Parathyroid adenoma (tissue), 2 donors: ENCODE measurements around the gene SLC17A8.

Experiments
- H2AFZ ChIP-seq: fragments of 300-600 bp; sonication (generic); one replicate; pipeline ENCODE4 v1.7.0; 2017; ENCODE audit warnings: antibody characterized with exemption, mild to moderate bottlenecking
- H3K27ac ChIP-seq: fragments of 300-600 bp; sonication (generic); one replicate; pipeline ENCODE4 v1.7.0; 2017
- H3K27me3 ChIP-seq: fragments of 300-600 bp; sonication (generic); one replicate; pipeline ENCODE4 v1.7.0; 2017; ENCODE audit warnings: low read length; ENCODE audit not compliant: control insufficient read depth, insufficient read depth
- H3K36me3 ChIP-seq: fragments of 300-600 bp; sonication (generic); one replicate; pipeline ENCODE4 v1.7.0; 2017; ENCODE audit warnings: low read length; ENCODE audit not compliant: control insufficient read depth, insufficient read depth
- H3K4me1 ChIP-seq: fragments of 300-600 bp; sonication (generic); one replicate; pipeline ENCODE4 v1.7.0; 2017; ENCODE audit warnings: control low read depth
- H3K4me2 ChIP-seq: fragments of 300-600 bp; sonication (generic); one replicate; pipeline ENCODE4 v1.7.0; 2017; ENCODE audit warnings: low read length
- H3K4me3 ChIP-seq: fragments of 300-600 bp; sonication (generic); one replicate; pipeline ENCODE4 v1.7.0; 2017; ENCODE audit warnings: low read depth, low read length
- H3K79me2 ChIP-seq: fragments of 300-600 bp; sonication (generic); one replicate; pipeline ENCODE4 v1.7.0; 2017; ENCODE audit warnings: control low read depth
- H3K9ac ChIP-seq: fragments of 300-600 bp; sonication (generic); one replicate; pipeline ENCODE4 v1.7.0; 2017; ENCODE audit warnings: mild to moderate bottlenecking
- H3K9me3 ChIP-seq: fragments of 300-600 bp; sonication (generic); one replicate; pipeline ENCODE4 v1.7.0; 2017; ENCODE audit warnings: low read length; ENCODE audit not compliant: control insufficient read depth
- TF ChIP-seq, protein P1 (sequence below): fragments of 300-600 bp; sonication (generic); IDR thresholded peaks from one replicate; pipeline ENCODE4 v1.7.0; 2017; ENCODE audit warnings: antibody characterized with exemption, mild to moderate bottlenecking
- donor health status: primary hyperparathyroidism.

SLC17A8 gene

DNA sequence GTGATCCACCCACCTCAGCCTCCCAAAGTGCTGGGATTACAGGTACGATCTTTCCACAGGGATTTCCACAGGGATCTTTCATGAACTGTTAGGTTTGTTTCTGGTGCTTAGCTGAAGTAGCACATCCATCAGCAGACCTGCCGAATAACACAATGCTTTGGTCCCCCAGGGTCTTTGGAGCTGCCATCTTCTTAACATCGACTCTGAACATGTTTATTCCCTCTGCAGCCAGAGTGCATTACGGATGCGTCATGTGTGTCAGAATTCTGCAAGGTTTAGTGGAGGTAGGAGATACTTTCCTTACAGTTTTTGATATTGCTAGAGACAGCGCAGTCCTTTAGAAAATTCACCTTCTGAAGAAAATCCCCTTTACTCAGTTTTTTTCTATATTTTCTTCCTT, 36.3 kb downstream of the SLC17A8 start:
- Histone ChIP-seq H3K4me2 (no peak overlapping the region), H3K4me1 (no peaks in the 10 kb centered on the region), H3K9ac (no peak overlapping the region), H3K9me3 (no peaks in the 10 kb centered on the region), H3K79me2 (no peaks in the 10 kb centered on the region), H3K4me3 (no peak overlapping the region), H3K36me3 (no peaks in the 10 kb centered on the region), H3K27ac (no peak overlapping the region), H3K27me3 (no peaks in the 10 kb centered on the region), H2AFZ (no peak overlapping the region)
- TF ChIP-seq, protein P1, sequence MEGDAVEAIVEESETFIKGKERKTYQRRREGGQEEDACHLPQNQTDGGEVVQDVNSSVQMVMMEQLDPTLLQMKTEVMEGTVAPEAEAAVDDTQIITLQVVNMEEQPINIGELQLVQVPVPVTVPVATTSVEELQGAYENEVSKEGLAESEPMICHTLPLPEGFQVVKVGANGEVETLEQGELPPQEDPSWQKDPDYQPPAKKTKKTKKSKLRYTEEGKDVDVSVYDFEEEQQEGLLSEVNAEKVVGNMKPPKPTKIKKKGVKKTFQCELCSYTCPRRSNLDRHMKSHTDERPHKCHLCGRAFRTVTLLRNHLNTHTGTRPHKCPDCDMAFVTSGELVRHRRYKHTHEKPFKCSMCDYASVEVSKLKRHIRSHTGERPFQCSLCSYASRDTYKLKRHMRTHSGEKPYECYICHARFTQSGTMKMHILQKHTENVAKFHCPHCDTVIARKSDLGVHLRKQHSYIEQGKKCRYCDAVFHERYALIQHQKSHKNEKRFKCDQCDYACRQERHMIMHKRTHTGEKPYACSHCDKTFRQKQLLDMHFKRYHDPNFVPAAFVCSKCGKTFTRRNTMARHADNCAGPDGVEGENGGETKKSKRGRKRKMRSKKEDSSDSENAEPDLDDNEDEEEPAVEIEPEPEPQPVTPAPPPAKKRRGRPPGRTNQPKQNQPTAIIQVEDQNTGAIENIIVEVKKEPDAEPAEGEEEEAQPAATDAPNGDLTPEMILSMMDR: no peak

DNA sequence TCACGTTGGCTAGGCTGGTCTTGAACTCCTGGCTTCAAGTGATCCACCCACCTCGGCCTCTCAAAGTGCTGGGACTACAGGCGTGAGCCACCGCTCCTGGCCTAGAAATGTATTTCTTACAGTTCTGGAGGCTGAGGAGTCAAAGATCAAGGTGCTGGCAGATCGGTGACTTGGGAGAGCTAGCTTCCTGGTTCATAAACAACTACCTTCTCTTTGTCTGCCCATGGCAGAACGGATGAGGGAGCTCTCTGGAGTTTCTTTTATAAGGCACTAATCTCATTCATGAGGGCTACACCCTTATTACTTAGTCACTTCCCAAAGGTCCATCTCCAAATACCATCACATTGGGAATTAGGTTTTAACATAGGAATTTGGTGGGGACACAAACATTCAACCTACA, 38.9 kb downstream of the SLC17A8 start:
- H3K27ac ChIP-seq: no peak overlapping the region
- no peaks in the 10 kb centered on the region for H3K27me3 ChIP-seq
- no peaks in the 10 kb centered on the region for H3K79me2 ChIP-seq
- H3K9me3 ChIP-seq: no peaks in the 10 kb centered on the region
- H2AFZ ChIP-seq: no peak overlapping the region
- no peaks in the 10 kb centered on the region for H3K4me1 ChIP-seq
- H3K9ac ChIP-seq: no peak overlapping the region
- no peak overlapping the region for H3K4me3 ChIP-seq
- no peak overlapping the region for H3K4me2 ChIP-seq
- TF ChIP-seq, protein P1: no peak
- H3K36me3 ChIP-seq: no peaks in the 10 kb centered on the region

DNA sequence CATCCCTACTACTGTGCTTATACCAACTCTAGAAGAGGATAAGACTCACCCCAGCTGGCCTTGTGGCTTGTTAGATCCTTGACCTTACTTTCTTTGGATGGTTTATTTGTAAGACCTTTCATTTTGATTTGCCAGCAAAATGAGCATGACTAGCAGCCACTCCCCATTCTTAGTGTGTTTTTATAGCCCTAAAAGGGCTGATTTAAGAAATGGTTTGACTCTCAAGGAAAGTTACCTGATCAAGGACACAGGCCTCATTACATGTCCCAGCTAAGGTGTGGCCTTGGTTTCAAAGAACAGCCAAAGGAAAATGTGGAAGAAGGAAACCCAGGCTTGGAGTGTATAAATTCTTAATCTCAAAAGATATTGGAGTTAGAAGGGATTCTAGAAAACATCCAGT, 41.4 kb downstream of the SLC17A8 start:
- H3K36me3 ChIP-seq: no peaks in the 10 kb centered on the region
- TF ChIP-seq, protein P1: no peak
- no peak overlapping the region for H3K4me2 ChIP-seq
- no peaks in the 10 kb centered on the region for H3K4me1 ChIP-seq
- no peak overlapping the region for H3K4me3 ChIP-seq
- H3K79me2 ChIP-seq: no peaks in the 10 kb centered on the region
- H2AFZ ChIP-seq: no peak overlapping the region
- no peaks in the 10 kb centered on the region for H3K27me3 ChIP-seq
- no peaks in the 10 kb centered on the region for H3K9me3 ChIP-seq
- H3K9ac ChIP-seq: no peak overlapping the region
- H3K27ac ChIP-seq: no peak overlapping the region

DNA sequence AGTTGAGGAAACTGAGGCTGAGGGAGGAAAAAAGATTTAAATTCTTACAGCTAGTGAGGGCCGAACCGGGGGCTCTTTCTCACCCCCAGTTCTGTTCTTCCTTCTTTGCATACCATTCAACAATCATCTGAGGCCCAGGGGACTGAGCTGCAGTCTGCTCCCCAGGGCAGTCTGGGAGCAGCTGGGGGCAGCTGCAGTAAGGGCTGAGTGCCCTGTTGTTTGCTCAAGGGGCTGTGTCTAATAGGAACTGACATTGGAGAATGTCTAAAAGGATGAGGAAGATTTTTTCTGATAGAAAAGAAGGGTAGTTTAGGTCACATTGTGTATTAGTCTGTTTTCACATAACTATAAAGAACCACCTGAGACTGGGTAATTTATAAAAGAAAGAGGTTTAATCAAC, 42.2 kb downstream of the SLC17A8 start:
- Histone ChIP-seq H3K27me3 (no peaks in the 10 kb centered on the region), H3K36me3 (no peaks in the 10 kb centered on the region), H3K79me2 (no peaks in the 10 kb centered on the region), H3K4me2 (no peak overlapping the region), H3K9me3 (no peaks in the 10 kb centered on the region), H3K9ac (no peak overlapping the region), H2AFZ (no peak overlapping the region), H3K4me1 (no peaks in the 10 kb centered on the region), H3K27ac (no peak overlapping the region), H3K4me3 (no peak overlapping the region)
- TF ChIP-seq, protein P1: no peak

DNA sequence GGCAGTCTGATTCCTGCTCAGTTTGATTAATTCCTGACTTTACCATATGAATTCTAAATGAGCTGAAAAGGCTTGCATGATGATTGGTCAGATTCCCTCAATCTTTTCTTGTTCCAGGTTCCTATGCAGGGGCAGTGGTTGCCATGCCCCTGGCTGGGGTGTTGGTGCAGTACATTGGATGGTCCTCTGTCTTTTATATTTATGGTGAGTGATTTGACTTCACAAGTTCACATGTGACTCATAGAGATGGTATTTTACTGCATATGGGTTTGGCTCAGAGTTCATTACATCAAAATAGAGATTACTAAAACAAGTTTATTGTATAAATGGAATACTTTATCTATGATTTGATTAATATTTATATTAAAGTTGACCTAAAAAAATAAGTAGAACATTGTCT, 44.8 kb downstream of the SLC17A8 start:
- Histone ChIP-seq H3K4me3 (no peak overlapping the region), H3K9ac (no peak overlapping the region), H3K79me2 (no peaks in the 10 kb centered on the region), H3K27me3 (no peaks in the 10 kb centered on the region), H3K27ac (no peak overlapping the region), H3K9me3 (no peaks in the 10 kb centered on the region), H2AFZ (no peak overlapping the region), H3K36me3 (no peaks in the 10 kb centered on the region), H3K4me1 (no peaks in the 10 kb centered on the region), H3K4me2 (no peak overlapping the region)
- TF ChIP-seq, protein P1: no peak
